Cardiac fibroblast (primary cell): ENCODE results near the gene PDE1C.

ENCODE experiments used
- DNase-seq, 2 donors: peaks; one replicate each; pipeline versions ENCODE4 v3.0.0 to v3.0.0-alpha.2; 2010; ENCODE audit warnings: low read depth in 2 of 2
- H3K4me3 ChIP-seq, 2 donors: replicated peaks in 1 of 2; 1 replicate in 1 of 2; 2 replicates in 1 of 2; pipeline ENCODE4 v1.5.1; 2011; ENCODE audit warnings: low read depth in 2 of 2, low read length in 2 of 2, mild to moderate bottlenecking in 2 of 2, moderate library complexity in 1 of 2
- TF ChIP-seq, protein P1 (sequence below): IDR thresholded peaks from one replicate; pipeline ENCODE4 v1.5.1; 2011; ENCODE audit warnings: low read depth, mild to moderate bottlenecking, low read length, inconsistent platforms

Gene PDE1C

DNA sequence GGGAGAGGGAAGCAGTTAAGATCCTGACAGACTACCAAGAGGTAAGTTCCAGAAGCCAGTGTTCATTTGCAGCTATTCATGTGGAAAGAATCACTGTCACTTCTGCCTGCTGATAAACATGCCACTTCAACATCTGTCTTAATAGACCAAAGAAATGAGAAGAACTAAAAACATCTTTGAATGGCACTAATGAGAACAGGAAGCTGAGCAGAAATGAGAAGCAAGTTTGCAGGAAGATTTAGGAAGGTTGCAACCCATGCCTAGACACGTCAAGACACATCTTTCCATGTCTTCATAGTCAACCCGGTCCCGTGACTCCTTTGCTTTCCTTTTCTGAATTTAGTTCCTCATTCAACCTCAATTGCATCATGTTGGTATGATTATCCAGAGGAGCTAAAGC is 180.0 kb downstream of the PDE1C start:
- TF ChIP-seq, protein P1, sequence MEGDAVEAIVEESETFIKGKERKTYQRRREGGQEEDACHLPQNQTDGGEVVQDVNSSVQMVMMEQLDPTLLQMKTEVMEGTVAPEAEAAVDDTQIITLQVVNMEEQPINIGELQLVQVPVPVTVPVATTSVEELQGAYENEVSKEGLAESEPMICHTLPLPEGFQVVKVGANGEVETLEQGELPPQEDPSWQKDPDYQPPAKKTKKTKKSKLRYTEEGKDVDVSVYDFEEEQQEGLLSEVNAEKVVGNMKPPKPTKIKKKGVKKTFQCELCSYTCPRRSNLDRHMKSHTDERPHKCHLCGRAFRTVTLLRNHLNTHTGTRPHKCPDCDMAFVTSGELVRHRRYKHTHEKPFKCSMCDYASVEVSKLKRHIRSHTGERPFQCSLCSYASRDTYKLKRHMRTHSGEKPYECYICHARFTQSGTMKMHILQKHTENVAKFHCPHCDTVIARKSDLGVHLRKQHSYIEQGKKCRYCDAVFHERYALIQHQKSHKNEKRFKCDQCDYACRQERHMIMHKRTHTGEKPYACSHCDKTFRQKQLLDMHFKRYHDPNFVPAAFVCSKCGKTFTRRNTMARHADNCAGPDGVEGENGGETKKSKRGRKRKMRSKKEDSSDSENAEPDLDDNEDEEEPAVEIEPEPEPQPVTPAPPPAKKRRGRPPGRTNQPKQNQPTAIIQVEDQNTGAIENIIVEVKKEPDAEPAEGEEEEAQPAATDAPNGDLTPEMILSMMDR: no peak
- no peak for DNase-seq
- no peak overlapping the region for H3K4me3 ChIP-seq

DNA sequence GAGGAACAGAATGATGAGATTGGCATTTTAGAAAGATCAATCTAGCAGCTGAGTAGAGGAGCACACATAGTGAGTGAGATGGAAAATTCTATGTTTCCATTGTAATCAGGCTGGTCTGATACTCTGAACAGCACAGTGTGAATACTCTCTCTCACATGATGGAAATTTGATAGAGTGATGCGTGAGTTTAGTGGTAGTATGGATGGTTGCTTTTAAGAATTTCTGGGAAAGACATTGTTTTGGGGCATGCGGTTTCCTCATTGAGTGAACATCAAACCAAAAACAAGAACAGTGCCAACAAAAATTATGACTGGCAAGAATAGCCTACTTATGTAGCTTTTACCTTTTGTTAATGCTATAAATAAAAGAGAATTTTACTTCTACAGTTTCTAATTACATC is 183.2 kb downstream of the PDE1C start:
- TF ChIP-seq, protein P1: no peak
- DNase-seq: no peak
- H3K4me3 ChIP-seq: no peak overlapping the region

DNA sequence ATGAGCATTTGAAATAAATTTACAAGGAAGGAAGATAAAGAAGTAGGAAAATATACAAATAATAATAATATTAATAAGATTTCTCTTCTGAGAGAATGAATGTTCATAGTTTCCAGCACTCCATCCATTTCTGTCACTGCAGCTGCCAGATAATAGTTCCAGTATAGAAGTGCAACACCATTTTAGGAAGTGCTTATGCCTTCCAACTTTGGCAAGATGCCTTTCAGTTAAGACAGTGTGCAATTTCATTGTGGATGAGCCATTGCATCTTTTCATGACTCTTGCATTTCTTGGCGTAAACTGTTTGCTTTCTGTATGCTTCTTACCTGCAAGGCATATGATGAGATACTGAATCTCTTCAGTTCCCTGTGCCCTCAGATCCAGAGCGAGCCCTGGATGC is 185.0 kb downstream of the PDE1C start:
- H3K4me3 ChIP-seq: no peak overlapping the region
- no peak for DNase-seq
- TF ChIP-seq, protein P1: no peak

DNA sequence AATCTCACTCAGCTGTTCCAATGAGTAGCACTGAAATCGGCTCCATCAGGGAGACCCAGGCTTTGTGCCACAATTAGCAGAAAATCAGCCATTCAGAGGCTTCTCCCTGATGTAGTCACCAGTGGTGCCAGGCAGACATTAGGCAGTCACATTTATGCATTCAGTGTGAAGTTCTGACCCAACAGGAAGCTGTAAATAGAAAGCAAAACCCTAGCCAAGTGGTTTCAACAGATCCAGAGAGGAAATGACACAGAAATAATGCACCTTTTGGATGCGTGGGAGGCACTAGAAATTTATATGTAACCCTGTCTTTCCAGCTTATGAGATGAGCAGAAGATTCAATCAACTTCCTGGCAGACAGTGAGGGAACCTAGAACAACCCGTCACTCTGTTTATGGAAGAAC is 186.4 kb downstream of the PDE1C start:
- peak; percentile 58 to 76 for DNase-seq
- TF ChIP-seq, protein P1: no peak
- H3K4me3 ChIP-seq: no peak overlapping the region

DNA sequence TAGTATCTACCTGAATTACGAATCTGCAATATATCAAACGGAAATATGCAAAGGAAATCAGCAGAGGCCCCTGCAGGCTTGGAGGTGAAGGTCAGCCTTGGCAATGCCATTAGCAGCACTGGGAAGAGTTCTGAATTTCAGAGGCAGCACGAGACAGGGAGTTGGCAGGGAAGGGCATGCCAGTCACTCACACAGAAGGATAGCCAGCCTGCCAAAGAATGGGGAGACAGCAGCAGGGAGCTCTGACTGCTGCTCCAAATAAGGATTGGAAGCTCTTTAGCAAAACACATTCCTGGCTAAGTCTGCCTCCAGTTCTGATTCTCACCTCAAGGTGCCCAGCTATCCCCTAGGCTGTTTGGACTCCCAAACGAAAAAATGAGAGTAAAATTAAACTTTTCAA is 188.0 kb downstream of the PDE1C start:
- no peak overlapping the region for H3K4me3 ChIP-seq
- TF ChIP-seq, protein P1: no peak
- DNase-seq: peak in 1 of 2 donors; percentile 4

DNA sequence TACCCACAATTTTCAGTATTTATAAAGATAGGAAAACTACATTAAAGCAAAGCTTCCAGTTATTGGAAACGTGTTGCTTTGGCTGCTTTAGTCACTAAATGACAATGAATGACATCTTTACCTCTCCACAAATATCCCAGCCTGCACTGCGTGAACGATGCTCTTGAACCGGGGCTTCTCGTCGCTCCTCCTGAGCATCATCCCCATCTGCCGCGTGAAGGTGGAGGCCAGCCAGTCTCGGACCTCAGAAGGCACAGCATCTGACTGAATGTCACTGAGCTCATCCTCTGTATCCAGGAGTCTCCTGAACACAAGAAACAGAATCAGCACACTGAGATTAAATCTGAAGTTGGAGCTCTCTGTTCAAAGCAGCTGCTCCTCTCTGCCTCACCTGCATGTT is 191.3 kb downstream of the PDE1C start:
- H3K4me3 ChIP-seq: no peak overlapping the region
- TF ChIP-seq, protein P1: no peak
- DNase-seq: no peak

DNA sequence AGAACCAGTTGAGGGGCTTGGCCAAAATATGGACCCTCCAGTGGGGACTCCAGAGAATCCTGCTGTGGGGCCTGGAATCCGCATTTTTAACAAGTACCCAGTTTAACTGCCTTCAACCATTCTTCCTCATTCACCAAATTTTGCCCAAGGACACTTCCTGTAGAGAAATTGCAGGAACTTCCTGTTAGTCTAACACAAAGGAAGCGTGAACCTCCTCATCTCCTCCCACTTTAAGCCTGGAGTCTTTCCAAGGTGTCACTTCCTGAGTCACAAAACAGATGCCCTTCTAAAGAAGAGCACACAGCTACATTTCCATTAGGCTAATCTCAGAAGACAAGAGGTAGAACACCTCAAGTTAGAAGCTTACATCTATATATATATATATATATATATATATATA is 194.8 kb downstream of the PDE1C start:
- TF ChIP-seq, protein P1: no peak
- no peak overlapping the region for H3K4me3 ChIP-seq
- DNase-seq: peak; percentile 19 to 34
